ENCODE results near the gene CPT1B.

Gene CPT1B

DNA sequence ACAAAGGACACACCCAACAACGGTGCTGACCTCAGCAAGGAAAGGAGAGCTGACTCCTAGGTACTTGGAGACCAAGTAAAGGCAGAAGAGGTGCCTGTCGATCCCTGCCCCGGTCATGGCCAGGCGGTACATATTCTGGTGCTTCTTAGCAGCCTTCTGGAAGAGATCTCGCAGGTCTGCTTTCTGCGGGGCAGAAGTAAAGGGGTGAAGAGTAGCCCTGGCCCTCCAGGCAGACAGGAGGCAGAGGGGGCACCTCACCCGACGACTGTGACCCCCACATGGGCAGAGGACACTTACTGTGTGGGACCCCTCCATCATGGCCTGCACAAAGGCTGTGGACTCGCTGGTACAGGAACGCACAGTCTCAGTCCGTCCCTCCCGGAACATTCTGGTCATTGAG is 7.4 kb downstream of the CPT1B start:
- DNase-seq (ENCODE audit: low read depth in 2 of 2): no peak

DNA sequence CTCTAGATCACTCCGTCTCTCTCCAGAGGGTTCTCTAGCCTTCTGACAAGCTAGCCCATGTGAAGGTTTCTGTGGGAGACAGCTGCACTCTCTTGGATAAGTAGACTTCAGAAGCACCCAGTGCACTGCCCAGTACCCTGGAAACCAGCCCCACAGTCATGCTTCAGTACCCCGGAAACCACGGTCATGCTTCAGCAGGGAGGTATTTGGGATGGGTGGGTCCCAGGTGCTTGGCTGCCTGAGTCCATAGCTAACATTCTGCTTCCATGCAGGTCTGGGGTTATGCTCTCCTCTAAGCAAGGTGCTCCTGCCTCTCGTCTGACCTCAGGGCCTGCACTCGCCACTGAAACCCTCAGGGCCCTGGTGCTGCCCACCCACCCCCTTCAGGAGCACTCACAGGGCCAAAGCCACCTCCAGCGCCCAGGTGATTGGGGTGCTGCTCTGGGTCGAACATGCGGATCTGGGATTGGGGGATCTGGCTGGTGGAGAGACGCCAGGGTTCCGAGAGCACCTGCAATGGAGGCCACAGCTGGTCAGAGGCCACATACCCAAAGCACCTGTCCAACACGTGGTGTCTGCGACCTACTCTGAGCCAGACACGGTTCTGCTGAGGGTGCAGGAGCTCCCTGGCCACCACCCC is 8.2 kb downstream of the CPT1B start:
- DNase-seq (ENCODE audit: low read depth in 2 of 2): no peak

DNA sequence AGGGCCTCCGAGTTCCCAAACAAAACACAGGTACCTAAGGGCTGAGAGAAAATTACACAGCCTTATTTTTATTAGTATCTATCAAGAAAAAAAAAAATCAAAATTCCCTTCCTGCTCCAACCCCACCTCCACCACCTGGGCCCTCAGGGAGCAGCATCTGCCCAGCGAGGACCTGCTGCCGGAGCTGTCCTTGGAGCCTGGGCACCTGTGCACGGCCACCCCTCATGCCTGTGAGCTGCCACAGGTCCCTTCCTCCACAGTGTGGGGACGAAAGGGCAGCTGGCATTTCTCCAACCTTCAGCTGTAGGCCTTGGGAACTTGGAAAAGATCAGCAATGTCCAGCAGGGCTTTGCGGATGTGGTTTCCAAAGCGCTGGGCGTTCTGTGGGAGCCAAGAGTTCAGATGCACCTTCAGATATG is 9.2 kb downstream of the CPT1B start:
- DNase-seq (ENCODE audit: low read depth in 2 of 2): no peak

DNA sequence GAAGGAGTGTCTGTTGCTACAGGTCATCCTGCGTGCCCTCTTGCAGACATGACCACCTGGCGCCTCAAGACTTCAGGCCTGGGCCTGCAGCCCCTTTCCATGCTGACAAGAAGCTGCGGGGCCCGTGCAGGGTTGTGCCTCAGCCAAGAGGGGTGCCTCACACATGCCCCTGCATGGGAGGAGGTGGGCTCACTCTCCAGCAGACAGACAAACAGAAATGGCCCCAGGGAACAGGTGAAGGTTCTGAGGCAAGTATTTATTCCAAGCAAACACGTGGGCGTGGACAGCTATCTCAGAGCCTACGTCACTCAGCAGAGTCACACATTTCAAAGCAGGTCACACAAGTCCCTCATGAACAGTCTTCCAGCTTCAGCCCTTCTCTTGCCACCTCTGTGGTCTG is 9.6 kb downstream of the CPT1B start:
- no peak for DNase-seq (ENCODE audit: low read depth in 2 of 2)

DNA sequence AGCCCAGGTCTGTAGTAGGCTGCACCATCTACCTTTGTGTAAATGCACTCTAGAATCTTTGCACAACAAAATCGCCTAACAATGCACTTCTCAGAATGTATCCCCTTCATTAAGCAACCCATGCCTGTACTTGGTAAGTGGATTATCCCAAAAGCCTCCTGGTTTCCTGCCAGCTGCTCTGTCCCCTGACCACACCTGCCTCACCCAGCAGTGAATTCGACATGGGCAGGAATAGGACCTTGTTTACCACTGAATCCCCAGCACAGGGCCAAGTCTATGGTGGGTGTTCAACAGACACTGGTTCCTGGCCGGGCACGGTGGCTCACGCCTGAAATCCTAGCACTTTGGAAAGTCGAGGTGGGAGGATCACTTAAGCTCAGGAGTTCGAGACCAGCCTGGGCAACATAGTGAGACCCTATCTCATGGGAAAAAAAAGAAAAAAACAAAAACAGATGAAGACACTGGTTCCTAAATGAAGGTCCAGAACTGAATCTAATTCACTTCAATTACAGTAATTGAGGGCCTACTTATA is 10.4 kb downstream of the CPT1B start:
- no peak for DNase-seq (ENCODE audit: low read depth in 2 of 2)

DNA sequence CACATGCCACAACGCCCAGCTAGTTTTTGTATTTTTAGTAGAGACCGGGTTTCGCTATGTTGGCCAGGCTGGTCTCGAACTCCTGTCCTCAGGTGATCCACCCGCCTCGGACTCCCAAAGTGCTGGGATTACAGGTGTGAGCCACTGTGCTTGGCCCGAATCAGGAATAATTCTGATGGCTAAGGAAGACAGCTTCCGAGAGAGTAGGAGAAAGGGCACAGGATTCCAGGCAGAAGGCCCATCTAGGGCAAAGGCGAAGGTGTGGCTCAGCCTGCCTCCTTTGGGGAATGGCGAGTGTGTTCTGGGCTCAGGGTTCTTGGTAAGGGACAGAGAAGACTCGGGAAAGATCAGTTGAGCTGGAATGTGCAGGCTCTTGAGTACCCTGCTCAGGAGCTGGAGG is 13.9 kb downstream of the CPT1B start:
- DNase-seq (ENCODE audit: low read depth in 2 of 2): no peak

DNA sequence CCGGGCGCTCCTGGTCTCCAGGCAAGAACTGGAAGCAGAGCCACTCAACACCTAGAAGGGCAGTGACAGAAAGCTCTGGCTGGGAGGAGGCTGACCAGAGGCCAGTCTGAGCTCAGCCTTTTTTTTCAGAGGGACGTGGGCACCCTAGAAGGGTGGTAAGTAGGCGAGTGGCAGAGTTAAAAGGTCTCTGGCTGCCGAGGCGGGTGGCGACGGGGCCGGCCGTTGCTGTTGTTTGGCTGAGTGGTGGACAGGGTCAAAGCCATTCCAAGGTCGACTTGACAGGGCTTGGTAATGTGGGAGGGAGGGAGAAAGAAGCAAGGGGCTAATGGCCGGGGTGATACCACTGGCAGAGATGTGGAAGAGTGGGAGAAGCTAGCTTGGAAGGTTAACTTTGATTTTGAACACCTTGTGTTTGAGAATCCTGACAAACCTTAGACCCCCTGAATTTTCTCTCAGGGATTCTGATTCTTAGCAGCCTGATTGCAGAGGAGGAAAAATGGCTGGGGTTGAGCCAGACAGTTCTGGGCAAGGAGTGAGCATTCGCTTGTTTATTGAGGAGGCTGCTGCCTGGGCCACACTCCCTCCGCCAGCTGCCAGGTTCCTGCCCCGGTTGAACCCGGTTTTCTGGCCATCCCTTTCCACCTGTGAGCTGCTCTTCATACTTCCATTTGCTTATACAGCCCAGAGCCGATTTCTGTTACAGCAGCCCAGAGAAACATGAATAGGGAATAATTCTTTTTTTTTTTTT is 14.6 kb downstream of the CPT1B start:
- DNase-seq (ENCODE audit: low read depth in 2 of 2): no peak

DNA sequence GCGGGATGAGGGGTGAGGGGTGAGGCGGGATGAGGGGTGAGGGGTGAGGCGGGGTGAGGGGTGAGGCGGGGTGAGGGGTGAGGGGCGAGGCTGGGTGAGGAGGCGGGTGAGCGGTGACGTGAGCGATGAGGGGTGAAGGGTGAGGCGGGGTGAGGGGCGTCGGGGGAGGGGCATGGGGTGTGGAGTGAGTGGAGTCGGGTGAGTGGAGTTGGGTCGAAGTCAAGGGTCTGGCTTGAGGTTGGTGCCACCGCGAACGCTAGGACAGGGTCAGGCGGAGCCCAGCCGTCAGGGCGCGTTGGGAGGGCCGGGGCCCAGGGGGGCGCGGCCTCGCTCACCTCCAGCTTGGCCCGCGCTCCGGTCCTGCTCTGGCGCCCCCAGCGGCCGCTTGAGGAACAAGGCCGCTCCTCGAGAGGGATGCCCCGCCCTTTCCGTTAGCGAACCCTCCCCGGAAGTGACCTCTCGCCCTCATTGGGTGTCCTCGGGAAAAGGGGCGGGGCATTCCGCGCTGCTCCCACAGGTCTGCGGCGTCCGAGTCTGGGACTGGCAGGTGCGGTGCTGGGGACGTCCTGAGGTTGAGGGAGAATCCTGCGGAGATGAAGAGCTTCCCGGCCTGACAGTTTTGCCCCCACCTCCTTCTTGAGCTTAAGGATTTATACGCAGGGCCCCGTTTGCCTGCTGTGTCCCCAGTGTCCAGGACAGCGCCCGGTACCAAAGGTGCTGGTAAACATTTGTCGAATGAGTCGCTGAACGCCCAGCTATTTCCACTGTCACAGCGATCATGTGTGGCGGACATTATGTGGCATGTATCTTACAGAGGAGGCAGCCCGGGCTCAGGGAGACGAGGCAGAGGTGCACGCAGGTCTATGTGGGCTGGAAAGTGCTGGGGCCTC is 15.5 kb downstream of the CPT1B start, which contains the start of gene SYCE3:
SYCE3 (minus strand) TSS at position 397 of the 890 bp plus-strand sequence. CDS start 6,514 bp downstream, outside the sequence.
- DNase-seq (ENCODE audit: low read depth in 2 of 2): peak; percentile 92 to 93

DNA sequence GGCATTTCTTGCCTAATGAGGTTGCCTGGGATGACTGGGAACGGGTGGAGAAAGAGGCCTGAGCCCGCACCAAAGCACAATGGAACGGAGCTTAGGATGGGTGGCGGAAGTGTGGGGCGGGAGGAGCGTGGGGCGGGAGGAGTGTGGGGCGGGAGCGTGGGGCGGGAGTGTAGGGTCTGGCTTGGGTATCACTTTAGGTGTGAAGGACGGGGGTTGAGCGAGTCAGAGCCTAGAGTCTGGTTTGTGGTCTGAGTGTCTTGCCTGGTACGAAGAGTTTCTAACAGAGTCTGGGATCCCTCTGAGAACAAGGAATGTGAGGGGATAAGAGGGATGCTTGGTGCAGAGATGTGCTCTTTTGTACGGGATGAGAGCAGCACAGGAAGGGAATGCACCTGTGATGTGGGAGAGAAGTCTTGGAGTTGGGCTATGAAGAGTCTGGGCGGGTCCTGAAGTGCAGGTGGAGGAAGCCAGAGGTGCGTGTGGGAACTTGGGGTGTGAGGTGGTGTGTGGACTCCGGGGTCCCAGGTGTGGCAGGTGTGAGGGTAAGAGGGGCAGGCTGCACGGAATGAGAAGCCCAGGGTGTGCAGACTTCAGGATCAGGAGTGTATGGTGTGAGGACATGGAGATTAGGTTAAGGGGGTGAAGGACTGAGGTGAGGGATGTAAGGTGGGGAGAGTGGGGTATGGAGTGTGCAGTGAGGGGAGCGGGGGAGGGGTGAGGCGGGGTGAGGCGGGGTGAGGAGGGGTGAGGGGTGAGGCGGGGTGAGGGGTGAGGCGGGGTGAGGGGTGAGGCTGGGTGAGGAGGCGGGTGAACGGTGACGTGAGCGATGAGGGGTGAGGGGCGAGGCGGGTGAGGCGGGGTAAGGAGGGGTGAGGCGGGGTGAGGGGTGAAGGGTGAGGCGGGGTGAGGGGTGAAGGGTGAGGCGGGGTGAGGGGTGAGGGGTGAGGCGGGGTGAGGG is 16.5 kb downstream of the CPT1B start:
- DNase-seq (ENCODE audit: low read depth in 2 of 2): no peak

DNA sequence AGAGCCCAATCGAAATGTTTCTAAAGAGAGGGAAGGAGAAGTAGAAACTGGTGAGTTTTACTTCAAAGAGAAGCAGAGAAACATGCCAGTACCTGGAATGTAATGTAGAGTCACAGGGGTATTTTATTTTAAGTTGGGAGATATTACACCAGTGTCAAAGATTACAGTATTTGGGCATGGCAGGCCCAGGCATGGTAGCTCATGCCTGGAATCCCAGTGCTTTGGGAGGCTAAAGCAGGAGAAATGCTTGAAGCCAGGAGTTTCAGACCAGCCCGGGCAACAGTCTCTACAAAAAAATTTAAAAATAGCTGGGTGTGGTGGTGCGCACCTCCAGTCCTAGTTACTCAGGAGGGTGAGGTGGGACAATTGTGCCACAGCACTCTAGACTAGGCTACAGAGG is 18.2 kb downstream of the CPT1B start:
- DNase-seq (ENCODE audit: low read depth in 2 of 2): no peak

DNA sequence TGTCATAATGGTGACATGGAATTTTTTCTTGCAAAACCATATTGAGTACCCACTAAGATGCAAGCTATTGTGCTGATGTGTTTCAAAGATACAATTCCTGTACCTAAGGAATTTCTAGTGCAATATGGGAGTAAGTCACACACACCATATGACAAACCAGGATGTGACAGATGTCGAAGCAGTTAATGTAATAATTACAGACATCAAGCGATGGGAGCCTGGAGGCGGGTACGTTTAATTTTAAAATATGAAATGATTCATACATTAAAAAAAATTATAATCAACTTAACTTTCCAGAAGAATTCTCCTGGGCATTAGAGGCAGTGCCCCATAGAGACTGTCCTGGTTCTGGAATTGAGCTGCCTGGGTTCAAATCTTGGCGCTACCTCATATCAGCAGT is 21.5 kb downstream of the CPT1B start:
- DNase-seq (ENCODE audit: low read depth in 2 of 2): no peak

DNA sequence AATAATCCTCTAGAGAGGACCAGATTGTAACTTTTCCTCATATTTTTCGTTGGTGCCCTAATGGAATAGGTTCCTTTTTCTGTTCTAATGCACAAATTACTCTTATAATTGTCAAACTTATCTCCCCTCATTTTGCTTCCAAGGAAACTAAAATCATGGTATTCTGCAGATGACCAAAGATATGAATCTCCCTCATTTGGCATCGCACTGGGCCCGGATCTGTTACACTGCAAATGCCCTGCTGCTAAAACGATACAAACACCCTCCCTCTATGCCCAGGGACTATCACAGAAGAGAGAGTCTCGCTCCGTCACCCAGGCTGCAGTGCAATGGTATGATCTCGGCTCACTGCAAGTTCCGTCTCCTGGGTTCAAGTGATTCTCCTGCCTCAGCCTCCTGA is 24.9 kb downstream of the CPT1B start:
- no peak for DNase-seq (ENCODE audit: low read depth in 2 of 2)

DNA sequence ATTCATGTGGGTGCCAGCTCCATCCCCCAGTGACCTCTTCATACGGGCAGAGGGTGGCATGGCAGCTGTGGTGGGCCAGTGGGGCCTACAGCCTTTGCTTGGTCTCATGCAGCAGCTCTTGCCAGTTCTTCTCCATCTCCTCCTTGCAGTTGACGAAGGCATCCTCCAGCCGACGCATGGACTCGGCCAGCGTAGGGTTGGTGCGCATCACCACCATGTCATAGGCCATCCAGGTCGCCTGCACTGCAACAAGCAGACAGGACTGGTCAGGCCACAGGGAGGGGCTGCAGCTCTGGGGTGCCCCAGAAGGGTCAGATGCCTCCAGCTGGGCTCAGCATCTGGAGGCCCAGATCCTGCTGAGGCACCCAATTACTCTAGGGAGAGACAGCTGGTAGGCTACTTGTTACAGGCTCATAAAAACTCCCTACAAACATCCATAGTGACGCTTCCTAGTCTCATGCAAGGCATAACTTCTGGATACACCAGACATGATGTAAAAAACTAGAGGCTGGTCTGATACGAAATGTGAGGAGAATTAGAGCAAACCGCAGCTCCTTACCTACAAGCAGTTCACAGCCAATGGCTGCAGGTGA is 27.0 kb downstream of the CPT1B start:
- no peak for DNase-seq (ENCODE audit: low read depth in 2 of 2)

DNA sequence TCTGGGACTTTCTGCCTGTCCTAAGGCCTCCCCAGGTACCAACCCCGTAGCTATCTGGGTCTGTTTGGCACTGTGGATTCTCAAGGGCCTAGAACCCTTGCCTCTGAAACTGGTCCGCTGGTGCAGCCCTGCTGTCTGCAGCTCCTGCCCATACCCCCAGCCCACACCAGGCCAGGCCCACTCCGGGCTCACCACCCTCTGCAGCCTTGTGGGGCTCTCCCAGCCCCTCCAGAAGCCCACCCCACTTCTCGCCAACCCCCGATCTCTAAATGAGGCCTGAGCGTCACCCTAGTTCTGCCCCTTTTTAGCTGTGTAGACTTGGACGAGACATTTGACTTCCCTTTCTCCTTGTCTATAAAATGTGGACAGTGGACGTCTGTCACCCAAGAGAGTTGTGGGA is 27.8 kb downstream of the CPT1B start:
- DNase-seq (ENCODE audit: low read depth in 2 of 2): no peak

DNA sequence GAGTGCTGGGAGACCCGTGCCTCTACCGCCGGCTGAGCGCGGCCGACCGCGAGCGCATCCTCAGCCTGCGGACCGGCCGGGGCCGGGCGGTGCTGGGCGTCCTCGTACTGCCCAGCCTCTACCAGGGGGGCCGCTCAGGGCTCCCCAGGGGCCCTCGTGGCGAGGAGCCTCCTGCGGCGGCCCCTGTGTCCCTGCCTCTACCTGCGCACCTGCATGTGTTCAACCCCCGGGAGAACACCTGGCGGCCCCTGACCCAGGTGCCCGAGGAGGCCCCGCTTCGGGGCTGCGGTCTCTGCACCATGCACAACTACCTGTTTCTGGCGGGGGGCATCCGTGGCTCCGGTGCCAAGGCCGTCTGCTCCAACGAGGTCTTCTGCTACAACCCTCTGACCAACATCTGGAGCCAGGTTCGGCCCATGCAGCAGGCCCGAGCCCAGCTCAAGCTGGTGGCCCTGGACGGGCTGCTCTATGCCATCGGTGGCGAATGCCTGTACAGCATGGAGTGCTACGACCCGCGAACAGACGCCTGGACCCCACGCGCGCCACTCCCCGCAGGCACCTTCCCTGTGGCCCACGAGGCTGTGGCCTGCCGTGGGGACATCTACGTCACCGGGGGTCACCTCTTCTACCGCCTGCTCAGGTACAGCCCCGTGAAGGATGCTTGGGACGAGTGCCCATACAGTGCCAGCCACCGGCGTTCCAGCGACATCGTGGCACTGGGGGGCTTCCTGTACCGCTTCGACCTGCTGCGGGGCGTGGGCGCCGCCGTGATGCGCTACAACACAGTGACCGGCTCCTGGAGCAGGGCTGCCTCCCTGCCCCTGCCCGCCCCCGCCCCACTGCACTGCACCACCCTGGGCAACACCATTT is 29.1 kb downstream of the CPT1B start:
- no peak for DNase-seq (ENCODE audit: low read depth in 2 of 2)

DNA sequence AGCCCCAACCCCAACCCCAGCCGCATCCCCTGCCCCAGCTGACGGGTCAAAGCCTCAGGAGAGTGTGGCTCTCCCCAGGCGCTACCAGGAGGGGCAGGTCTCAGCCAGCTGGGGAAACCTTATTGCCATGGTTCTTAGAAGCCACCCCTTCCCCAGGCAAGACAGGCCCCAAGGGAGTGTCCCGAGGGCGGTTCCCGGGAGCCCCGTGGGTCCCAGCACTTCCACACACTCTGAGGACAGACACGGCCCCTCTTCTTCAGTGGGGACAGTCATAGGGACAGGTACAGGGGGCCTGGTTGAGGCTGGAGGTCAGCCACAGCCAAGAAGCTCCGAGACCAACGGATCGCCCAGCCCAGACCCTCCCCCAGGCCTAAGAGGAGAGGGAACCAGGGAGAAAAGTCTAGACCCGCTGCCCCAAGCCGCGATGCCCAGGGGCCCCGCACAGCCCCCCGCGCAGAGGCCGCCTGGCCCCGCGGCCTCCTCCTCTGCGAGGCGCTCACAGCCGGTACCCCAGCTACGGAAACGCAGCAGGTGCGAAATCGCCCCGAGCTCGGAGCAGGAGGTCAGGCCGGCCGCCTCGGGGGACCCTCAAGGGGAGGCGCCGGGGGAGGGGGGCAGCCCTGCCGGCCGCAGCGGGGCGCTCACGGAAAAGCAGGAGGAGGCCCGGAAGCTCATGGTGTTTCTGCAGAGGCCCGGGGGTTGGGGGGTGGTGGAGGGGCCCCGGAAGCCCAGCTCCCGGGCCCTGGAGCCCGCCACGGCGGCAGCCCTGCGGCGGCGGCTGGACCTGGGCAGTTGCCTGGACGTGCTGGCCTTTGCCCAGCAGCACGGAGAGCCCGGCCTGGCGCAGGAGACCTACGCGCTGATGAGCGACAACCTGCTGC is 29.9 kb downstream of the CPT1B start:
- DNase-seq (ENCODE audit: low read depth in 2 of 2): peak in 1 of 2 donors; percentile 27

DNA sequence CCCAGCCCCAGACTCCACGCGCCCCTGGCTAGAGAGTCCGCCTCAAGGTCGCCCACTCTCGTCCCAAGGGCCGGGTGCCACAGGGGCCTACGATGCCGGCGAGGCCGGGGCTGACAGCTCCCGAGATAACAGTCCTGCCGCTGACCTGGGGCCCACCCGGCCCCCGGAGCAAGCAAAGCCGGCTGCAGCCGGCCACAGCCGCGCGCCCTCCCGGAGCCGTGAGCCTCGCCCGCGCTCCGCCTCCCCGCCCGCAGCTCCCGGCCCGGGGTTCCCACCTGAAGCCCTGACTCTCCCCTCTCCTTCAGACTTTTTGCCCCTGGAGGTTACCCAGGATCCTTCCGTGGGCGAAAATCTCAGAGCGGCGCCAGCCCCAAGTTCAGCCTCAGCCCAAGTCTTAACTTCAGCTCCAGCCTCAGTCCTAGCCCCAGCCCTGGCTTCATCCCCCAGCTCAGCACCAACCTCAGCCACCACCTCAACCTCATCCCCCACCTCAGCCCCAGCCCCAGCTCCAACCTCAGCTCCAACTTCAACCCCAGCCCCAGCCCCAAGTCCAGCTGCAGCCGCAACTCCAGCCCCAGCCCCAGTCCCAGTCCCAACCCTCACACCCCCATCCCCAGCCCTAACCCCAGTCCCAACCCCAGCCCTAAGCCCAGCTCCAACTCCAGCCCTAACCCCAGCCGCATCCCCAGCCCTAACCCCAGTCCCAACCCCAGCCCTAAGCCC is 30.8 kb downstream of the CPT1B start:
- DNase-seq (ENCODE audit: low read depth in 2 of 2): no peak

All from stimulated activated CD8-positive, alpha-beta memory T cell treated with anti-CD3 and anti-CD28 coated beads, Interleukin-7, amount 100 ng/mL, for 4 hours (primary cell).